Measurements from ENCODE around the gene AURKAIP1. TPM values are rescaled to one million over a fixed set of nuclear protein-coding genes. Genes with fewer than 3 reads are reported as not detected.

The AURKAIP1 gene
- total and polyA plus RNA-seq, 4 donors = 43.5 to 208 (median 168) TPM

DNA sequence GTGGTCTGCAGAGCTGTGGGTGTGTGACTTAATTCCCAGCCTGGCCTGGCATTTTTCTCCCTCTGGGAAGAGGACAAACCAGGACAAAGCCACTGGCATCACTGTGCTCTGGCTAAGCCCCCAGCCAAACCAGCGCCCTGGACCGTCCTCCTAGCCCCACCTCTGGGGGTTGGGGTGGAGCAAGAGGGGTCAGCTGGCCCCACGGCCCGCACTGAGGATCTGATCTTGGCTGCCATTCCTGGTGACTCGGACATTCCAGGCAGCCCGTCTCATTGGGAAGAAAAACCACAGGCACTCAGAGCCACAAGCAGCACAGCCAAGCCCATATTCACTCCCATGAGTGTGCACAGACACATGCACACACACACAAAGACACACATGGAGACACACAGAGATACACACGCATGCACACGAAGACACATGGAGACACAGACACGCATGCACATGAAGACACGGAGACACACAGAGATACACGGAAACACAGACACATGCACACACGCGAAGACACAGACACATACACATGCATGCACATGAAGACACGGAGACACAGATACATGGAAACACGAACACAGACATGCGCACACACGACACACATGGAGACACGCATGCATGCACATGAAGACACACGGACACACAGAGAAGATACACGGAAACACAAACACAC lies 14.4 kb downstream of the AURKAIP1 start:
- Histone ChIP-seq H3K27ac (ENCODE audit: low read depth in 1 of 2, low read length in 1 of 2) (peak overlapping the region in 1 of 2 donors; percentile 44), H3K9me3 (ENCODE audit: control insufficient read depth in 4 of 4, insufficient read depth in 3 of 4, low read length in 3 of 4) (peaks cover 0 to 3% (median 0%) of the 10 kb centered on the region in 4 donors), H3K4me3 (no peak overlapping the region), H3K9ac (ENCODE audit: insufficient read depth in 1 of 2, low read length in 2 of 2) (no peak overlapping the region), H3K36me3 (ENCODE audit: control insufficient read depth in 4 of 4, insufficient read depth in 4 of 4, low read length in 4 of 4) (no peaks in the 10 kb centered on the region), H3K27me3 (ENCODE audit: control insufficient read depth in 3 of 3, insufficient read depth in 3 of 3, low read length in 2 of 3) (peaks cover 0 to 4% (median 0%) of the 10 kb centered on the region in 3 donors), H3K4me1 (ENCODE audit: control insufficient read depth in 5 of 5, insufficient read depth in 5 of 5, low read length in 5 of 5) (peaks cover 0 to 39% (median 11%) of the 10 kb centered on the region in 5 donors)
- peak in 2 of 3 donors; percentile 31 to 46 for DNase-seq
- TF ChIP-seq, protein P1, sequence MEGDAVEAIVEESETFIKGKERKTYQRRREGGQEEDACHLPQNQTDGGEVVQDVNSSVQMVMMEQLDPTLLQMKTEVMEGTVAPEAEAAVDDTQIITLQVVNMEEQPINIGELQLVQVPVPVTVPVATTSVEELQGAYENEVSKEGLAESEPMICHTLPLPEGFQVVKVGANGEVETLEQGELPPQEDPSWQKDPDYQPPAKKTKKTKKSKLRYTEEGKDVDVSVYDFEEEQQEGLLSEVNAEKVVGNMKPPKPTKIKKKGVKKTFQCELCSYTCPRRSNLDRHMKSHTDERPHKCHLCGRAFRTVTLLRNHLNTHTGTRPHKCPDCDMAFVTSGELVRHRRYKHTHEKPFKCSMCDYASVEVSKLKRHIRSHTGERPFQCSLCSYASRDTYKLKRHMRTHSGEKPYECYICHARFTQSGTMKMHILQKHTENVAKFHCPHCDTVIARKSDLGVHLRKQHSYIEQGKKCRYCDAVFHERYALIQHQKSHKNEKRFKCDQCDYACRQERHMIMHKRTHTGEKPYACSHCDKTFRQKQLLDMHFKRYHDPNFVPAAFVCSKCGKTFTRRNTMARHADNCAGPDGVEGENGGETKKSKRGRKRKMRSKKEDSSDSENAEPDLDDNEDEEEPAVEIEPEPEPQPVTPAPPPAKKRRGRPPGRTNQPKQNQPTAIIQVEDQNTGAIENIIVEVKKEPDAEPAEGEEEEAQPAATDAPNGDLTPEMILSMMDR (IDR thresholded peaks at IDR 0.05; ENCODE audit: control extremely low read depth, extremely low read depth) = no peak
- ATAC-seq (ENCODE audit: insufficient read depth, low FRiP score) = peak; percentile 44
- 69 to 76% methylated on average over 20 of the region's 20 CpGs for WGBS, 2 donors

DNA sequence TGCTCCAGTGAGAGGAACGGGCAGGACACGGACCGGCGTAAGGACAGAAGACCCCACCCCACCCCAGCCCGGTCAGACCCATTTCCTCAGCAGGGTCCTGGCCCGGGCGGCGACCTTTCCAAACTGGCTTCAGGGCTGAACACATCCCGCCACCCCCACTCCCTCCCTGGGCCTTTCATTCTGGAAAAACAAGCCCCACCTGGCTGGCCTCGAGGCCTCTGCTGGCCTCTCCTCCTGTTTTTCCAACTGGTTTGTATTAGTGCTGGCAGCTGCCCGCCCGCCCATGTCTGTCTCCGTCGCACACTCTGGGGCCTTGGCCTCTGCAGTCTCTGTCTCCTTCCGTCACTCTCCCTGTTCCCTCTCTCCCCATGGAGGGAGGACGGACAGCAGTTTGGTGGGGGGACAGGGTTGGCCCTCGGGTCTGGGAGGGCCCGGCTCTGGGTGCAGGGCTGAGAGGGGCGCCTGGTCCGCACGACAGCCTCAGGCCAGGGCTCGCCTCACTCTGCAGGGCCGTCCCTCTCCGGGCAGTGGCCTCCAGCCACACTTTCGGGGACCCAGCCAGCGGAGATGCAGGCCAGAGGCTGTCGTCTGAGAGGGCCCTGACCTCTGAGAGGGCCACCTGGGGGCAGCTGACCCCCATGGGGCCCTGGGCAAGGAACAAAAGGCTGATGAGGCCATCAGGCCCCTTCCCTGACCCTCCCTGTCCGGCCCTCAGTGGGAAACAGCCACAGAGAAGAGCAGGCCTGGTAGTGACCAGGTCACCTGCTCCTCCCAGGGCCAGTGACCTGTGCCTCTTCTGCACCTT lies 15.1 kb downstream of the AURKAIP1 start:
- no peak for ATAC-seq (ENCODE audit: insufficient read depth, low FRiP score)
- peaks cover 0 to 3% (median 0%) of the 10 kb centered on the region in 4 donors for H3K9me3 ChIP-seq (ENCODE audit: control insufficient read depth in 4 of 4, insufficient read depth in 3 of 4, low read length in 3 of 4)
- H3K27ac ChIP-seq (ENCODE audit: low read depth in 1 of 2, low read length in 1 of 2) = peak overlapping the region; percentile 5 to 68
- H3K36me3 ChIP-seq (ENCODE audit: control insufficient read depth in 4 of 4, insufficient read depth in 4 of 4, low read length in 4 of 4) = no peaks in the 10 kb centered on the region
- peak overlapping the region in 1 of 2 donors; percentile 13 for H3K9ac ChIP-seq (ENCODE audit: insufficient read depth in 1 of 2, low read length in 2 of 2)
- no peak overlapping the region for H3K4me3 ChIP-seq
- peak in 1 of 3 donors; percentile 38 for DNase-seq
- TF ChIP-seq, protein P1 (IDR thresholded peaks at IDR 0.05; ENCODE audit: control extremely low read depth, extremely low read depth) = no peak
- H3K27me3 ChIP-seq (ENCODE audit: control insufficient read depth in 3 of 3, insufficient read depth in 3 of 3, low read length in 2 of 3) = peaks cover 0 to 4% (median 0%) of the 10 kb centered on the region in 3 donors
- 58 to 72% methylated on average over 28 of the region's 28 CpGs for WGBS, 2 donors
- peaks cover 0 to 39% (median 11%) of the 10 kb centered on the region in 5 donors for H3K4me1 ChIP-seq (ENCODE audit: control insufficient read depth in 5 of 5, insufficient read depth in 5 of 5, low read length in 5 of 5)

DNA sequence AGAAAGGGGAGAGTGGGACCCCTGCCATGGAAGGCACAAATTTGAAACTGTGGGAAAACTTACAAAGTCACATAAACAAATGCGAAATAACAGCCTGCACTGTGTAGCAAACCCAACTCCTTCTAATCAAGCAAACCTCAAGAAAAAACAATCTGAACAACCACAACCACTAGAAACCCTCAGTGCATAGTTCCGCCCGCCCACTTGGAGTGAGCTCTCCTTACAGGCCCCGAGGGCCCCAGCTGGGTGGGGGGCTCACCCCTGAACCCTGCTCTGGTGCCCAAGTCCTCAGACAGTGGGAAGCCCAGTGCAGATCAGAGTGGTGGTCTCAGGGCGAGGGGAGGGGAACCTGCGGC lies 15.7 kb downstream of the AURKAIP1 start:
- peaks cover 0 to 39% (median 11%) of the 10 kb centered on the region in 5 donors for H3K4me1 ChIP-seq (ENCODE audit: control insufficient read depth in 5 of 5, insufficient read depth in 5 of 5, low read length in 5 of 5)
- 63 to 77% methylated on average over 6 of the region's 6 CpGs for WGBS, 2 donors
- DNase-seq = peak in 2 of 3 donors; percentile 47 to 52
- H3K9ac ChIP-seq (ENCODE audit: insufficient read depth in 1 of 2, low read length in 2 of 2) = no peak overlapping the region
- peaks cover 0 to 3% (median 0%) of the 10 kb centered on the region in 4 donors for H3K9me3 ChIP-seq (ENCODE audit: control insufficient read depth in 4 of 4, insufficient read depth in 3 of 4, low read length in 3 of 4)
- TF ChIP-seq, protein P1 (IDR thresholded peaks at IDR 0.05; ENCODE audit: control extremely low read depth, extremely low read depth) = no peak
- no peak for ATAC-seq (ENCODE audit: insufficient read depth, low FRiP score)
- no peak overlapping the region for H3K4me3 ChIP-seq
- H3K27ac ChIP-seq (ENCODE audit: low read depth in 1 of 2, low read length in 1 of 2) = peak overlapping the region; percentile 5 to 71
- peaks cover 0 to 4% (median 0%) of the 10 kb centered on the region in 3 donors for H3K27me3 ChIP-seq (ENCODE audit: control insufficient read depth in 3 of 3, insufficient read depth in 3 of 3, low read length in 2 of 3)
- H3K36me3 ChIP-seq (ENCODE audit: control insufficient read depth in 4 of 4, insufficient read depth in 4 of 4, low read length in 4 of 4) = peaks cover 0 to 6% (median under 1%) of the 10 kb centered on the region in 4 donors
